Brain microvascular endothelial cell (primary cell): ENCODE data around the gene CDYL.

Experiments
- DNase-seq: peaks from one replicate; pipeline ENCODE4 v3.0.0-alpha.2; 2020
- H3K27ac ChIP-seq: fragments of 250-450 bp; sonication (Bioruptor Pico); 2 replicates; pipeline ENCODE4 v1.5.1; 2020; ENCODE audit warnings: mild to moderate bottlenecking, moderate library complexity
- H3K27me3 ChIP-seq: fragments of 250-450 bp; sonication (Bioruptor Pico); replicated peaks from 2 replicates; pipeline ENCODE4 v1.5.1; 2020; ENCODE audit warnings: mild to moderate bottlenecking
- H3K36me3 ChIP-seq: fragments of 250-450 bp; sonication (Bioruptor Pico); replicated peaks from 2 replicates; pipeline ENCODE4 v1.5.1; 2020; ENCODE audit warnings: mild to moderate bottlenecking
- H3K4me3 ChIP-seq: 2 replicates; pipeline ENCODE4 v1.5.1; 2011; ENCODE audit warnings: low read depth, mild to moderate bottlenecking, control low read depth, low read length, moderate library complexity
- CTCF ChIP-seq: IDR thresholded peaks from 2 replicates; pipeline ENCODE4 v1.5.1; 2011; ENCODE audit warnings: low read depth, mild to moderate bottlenecking, moderate library complexity, low read length, control low read depth, inconsistent platforms; ENCODE audit errors: missing control alignments
- in situ Hi-C: cut with HindIII; loops from 2 replicates; pipeline ENCODE4 v1.10.0; 2017; ENCODE audit warnings: low sequenced_read_pairs, low pct_ligation_motif_present

The CDYL gene

GRCh38 chr6:4922488-4923037 lies 146.4 kb downstream of the CDYL start:
- no peaks in the 10 kb centered on the region for H3K27me3 ChIP-seq
- in situ Hi-C loops, result no loop called here
- no peak for DNase-seq

GRCh38 chr6:4923081-4923480 lies 146.9 kb downstream of the CDYL start:
- no peak overlapping the region for H3K27ac ChIP-seq
- no peak for TF ChIP-seq CTCF
- no peaks in the 10 kb centered on the region for H3K27me3 ChIP-seq
- in situ Hi-C loops, result no loop called here
- H3K36me3 ChIP-seq, result no peaks in the 10 kb centered on the region
- no peak for DNase-seq
- H3K4me3 ChIP-seq, result no peak overlapping the region

More at GRCh38 chr6:4922488-4923037, 146.4 kb downstream of the CDYL start:
- Histone ChIP-seq H3K36me3 (no peaks in the 10 kb centered on the region), H3K27ac (no peak overlapping the region), H3K4me3 (no peak overlapping the region)
- no peak for TF ChIP-seq CTCF

- H3K27ac ChIP-seq, result no peak overlapping the region
- in situ Hi-C loops, result no loop called here
- no peak for TF ChIP-seq CTCF
- H3K4me3 ChIP-seq, result no peak overlapping the region
- H3K27me3 ChIP-seq, result no peaks in the 10 kb centered on the region
- no peaks in the 10 kb centered on the region for H3K36me3 ChIP-seq
- no peak for DNase-seq
These were observed 148.6 kb downstream of the CDYL start for GRCh38 chr6:4924661-4925271.

- no peak for TF ChIP-seq CTCF
- in situ Hi-C loops, result no loop called here
- no peak for DNase-seq
These were observed 149.4 kb downstream of the CDYL start for GRCh38 chr6:4925580-4925979.

GRCh38 chr6:4928426-4928825 lies 152.2 kb downstream of the CDYL start:
- TF ChIP-seq CTCF, result no peak
- Histone ChIP-seq H3K4me3 (no peak overlapping the region), H3K36me3 (no peaks in the 10 kb centered on the region), H3K27me3 (no peaks in the 10 kb centered on the region), H3K27ac (no peak overlapping the region)
- DNase-seq, result peak; percentile 53
- in situ Hi-C loops, result no loop called here

More at GRCh38 chr6:4925580-4925979, 149.4 kb downstream of the CDYL start:
- H3K4me3 ChIP-seq, result no peak overlapping the region
- H3K27ac ChIP-seq, result no peak overlapping the region
- no peaks in the 10 kb centered on the region for H3K36me3 ChIP-seq
- H3K27me3 ChIP-seq, result no peaks in the 10 kb centered on the region
